Right kidney (tissue), 1 donor: ENCODE measurements around the gene CNIH4.
"Not testable (repeated sequence)": the region's sequence is repeated elsewhere in the genome, so short reads cannot be mapped to it uniquely, and the experiment has no call there.

Source experiments
- DNase-seq: peaks from one replicate; pipeline ENCODE4 v3.0.0-alpha.2; 2016

The CNIH4 gene

DNA sequence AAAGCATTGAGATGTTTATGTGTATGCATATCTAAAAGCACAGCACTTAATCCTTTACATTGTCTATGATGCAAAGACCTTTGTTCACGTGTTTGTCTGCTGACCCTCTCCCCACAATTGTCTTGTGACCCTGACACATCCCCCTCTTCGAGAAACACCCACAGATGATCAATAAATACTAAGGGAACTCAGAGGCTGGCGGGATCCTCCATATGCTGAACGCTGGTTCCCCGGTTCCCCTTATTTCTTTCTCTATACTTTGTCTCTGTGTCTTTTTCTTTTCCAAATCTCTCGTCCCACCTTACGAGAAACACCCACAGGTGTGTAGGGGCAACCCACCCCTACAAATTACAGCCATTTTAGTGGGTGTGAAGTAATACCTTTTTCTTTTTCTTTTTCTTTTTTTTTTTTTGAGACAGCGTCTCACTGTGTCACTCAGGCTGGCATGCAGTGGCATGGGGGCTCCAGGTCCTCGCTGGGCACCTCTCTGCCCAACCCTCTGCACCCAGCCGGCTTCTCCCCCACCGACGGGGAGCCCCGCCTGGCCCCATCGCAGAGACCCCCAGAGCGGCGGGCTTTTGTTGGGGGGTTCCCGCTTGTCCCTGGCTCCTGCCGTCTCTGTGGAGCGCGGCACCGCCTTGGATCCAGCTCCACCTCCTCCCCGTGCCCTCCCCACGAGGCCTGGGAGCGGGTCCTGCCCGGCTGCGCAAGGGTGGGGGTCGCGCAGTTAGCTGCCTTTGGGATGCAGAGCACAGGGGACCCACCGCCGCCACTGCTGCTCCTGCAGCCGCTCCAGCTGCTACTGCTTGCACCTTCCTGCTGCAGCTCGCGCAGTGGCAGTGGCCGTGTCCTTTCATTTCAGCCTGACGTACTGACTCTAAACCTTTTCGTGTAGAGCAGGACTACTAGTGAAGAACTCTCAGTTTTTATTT is 16.0 kb upstream of the CNIH4 start:
- DNase-seq = peak; percentile 60

DNA sequence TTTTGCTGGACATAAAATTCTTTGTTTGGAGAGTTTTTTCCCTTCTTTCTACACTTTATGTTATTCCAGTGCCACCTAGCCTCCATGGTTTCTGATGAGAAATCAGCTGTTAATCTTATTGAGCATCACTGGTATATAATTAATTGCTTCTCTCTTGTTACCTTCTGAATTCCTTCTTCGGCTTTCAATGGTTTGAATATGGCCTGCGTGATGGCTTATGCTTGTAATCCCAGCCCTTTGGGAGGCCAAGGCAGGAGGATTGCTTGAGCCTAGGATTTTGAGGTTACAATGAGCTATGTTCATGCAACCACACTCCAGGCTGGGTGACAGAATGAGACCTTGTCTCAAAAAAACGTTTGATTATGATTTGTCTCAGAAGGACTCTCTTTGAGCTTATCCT is 13.0 kb upstream of the CNIH4 start:
- no peak for DNase-seq

DNA sequence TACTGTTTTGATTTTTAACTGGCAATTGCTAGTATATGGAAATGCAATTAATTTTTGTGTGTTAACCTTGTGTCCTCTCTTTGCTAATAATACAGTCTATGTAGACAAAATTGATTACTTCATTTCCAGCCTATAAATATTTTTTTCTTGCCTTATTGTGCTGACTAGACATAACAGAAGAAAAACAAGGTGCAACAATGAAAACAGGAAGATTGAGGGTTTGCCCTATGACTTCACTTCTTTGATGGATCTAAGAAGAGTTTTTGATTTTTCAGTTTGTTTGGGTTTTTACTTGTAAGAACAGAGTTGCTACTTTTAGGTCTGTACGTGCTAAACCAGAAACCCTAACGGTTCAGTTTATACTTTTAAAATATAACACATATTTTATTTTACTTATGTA is 8.5 kb upstream of the CNIH4 start:
- DNase-seq = no peak

DNA sequence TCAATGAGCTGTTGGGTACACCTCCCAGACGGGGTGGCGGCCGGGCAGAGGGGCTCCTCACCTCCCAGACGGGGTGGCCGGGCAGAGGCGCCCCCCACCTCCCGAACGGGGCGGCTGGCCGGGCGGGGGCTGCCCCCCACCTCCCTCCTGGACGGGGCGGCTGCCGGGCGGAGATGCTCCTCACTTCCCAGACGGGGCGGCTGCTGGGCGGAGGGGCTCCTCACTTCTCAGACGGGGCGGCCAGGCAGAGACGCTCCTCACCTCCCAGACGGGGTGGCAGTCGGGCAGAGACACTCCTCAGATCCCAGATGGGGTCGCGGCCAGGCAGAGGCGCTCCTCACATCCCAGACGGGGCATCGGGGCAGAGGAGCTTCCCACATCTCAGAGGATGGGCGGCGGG is 7.0 kb upstream of the CNIH4 start:
- not testable (repeated sequence) for DNase-seq

DNA sequence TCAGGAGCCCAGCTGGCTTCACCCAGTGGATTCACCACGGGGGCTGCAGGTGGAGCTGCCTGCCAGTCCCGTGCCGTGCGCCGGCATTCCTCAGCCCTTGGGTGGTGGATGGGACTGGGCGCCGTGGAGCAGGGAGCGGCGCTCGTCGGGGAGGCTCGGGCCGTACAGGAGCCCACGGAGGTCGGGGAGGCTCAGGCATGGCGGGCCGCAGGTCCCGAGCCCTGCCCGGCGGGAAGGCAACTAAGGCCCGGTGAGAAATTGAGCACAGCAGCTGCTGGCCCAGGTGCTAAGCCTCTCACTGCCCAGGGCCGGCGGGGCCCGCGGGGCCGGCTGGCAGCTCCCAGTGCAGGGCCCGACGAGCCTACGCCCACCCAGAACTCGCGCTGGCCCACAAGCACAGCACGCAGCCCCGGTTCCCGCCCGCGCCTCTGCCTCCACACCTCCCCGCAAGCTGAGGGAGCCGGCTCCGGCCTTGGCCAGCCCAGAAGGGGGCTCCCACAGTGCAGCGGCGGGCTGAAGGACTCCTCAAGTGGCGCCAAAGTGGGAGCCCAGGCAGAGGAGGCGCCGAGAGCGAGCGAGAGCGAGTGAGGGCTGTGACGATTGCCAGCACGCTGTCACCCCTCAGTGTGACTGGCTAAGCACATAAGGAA is 4.1 kb upstream of the CNIH4 start:
- DNase-seq = not testable (repeated sequence)

DNA sequence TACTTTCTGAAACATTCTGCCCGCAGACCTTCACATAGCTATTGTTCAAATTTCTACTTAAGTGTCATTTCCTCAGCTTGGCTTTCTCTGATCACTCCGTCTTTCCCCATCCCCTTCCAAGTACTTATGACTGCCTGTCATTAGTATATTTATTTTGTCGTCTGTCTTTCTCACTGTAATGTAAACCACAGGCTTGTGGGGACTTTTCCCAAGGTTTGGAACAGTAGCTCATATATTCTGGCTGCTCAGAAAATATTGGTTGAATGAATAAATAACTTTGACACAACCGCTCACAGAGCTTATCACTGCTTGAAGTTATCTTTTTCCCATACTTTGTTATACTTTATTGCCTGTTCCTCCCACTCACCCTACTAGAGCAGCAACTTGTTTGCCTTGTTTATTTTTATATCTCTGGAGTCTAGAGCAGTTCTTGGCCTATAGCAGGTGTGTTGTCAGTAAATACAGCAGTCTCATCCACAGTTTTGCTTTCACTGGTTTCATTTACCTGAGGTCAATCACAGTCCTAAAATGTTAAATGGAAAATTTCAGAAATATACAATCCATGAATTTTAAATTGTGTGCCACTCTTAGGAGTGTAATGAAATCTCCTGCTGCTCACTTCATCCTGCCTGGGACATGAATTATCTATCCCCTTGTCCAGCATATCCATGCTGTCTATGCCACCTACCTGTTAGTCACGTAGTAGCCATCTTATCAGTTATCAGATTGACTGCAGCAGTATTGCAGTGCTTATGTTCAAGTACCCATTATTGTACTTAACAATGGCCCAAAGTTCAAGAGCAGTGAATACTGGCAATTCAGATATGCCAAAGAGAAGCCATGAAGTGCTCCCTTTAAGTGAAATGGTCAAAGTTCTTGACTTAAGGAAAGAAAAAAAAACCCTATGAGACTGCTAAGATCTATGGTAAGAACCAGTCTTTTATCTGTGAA is 2.4 kb upstream of the CNIH4 start:
- no peak for DNase-seq

DNA sequence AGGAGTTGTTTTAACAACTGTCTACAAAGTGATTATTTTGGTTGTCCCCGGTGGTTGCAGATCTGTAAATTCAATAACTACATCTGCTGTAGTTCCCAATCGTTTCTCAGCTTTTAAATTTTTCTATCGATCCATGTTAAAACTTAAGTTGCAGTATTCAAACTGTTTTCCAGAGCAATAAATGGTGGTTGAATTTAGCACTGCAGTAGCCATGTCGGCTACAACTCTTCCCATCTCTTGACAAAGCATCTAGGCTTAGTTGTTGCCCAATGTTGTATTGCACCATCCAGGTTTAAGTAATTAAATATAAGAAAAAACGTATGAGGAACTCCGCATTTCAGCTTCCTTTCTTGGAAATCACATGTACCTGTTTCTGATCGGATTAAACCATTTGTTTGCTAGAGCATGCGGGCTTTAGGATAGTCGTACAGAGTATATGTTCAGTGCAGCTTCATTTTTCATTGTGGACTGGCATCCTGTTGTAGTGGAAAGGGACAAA is 996 bp downstream of the CNIH4 start:
- no peak for DNase-seq

DNA sequence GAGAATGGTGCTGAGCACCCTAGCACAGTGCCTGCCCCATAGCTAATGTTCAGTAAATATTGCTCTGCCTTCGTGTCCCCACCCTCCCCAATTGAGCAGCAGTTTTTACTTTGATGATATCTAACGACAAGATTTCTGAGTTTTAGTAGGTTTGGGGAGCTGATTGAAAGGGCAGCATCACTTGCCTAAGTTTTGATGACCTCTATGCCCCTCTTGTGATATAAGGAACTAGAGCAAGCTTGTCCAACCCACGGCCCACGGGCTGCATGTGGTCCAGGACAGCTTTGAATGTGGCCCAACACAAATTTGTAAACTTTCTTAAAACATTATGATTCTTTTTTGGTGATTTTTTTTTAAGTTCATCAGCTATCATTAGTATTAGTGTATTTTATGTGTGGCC is 1.6 kb downstream of the CNIH4 start:
- no peak for DNase-seq

DNA sequence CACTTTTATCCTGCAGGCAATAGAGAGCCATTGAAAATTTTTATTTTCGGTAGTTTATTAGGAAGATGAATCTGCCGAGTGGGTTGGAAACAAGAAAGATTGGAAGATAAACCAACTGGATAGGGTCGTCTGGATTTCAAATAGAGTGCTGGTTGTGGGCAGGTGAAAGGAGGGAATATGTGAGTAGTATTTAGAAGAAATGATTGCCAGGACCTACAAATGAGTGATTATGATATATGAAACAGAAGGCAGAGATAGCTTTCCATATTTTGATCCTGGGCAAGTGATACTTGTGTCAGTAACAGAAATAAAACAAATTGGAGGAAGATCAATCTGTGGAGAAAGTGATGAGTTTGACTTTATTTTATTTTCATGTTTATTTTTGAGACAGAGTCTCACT is 2.5 kb downstream of the CNIH4 start:
- DNase-seq = no peak

DNA sequence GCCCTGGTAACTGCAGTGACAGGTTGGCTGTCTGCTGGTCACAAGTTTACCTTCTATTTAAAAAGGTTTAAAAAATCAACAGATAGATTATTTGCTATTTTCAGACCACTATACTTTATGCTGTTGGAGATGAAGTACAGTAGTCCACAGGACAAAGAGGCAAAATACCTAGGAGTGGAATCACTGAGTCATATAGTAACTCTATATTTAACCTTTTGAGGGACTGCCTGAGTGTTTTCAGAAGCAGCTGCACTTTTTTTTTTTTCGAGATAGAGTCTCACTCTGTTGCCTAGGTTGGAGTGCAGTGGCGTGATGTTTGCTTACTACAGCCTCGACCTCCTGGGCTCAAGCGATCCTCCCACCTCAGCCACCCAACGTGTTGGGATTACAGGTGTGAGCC is 11.7 kb downstream of the CNIH4 start:
- DNase-seq = no peak

DNA sequence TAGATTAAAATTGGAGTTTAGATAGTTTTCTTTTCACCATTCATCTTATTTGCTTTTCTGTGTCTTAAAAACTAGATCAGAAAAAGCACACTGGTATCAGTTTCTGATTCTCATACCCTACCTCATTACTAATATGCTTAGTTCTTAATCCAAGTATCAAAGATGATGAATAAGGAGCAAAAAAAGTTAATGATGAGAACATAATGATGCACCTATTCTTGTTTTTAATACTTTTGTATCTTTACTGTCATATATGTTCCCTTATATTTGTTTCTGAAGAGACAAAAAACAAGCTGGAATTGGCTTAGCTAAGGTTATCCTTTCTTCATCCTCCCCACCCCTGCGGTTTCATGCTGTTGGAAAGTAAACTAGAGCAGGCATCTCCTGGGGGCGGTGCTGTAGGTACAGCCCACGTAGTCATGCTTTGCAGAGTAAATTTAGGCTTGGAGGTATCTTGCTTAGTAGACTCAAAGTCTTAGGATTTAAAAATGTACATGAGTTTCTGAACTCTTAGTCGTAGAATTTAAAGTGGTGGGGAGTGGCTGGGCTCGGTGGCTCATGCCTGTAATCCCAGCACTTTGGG is 16.4 kb downstream of the CNIH4 start:
- DNase-seq = no peak

DNA sequence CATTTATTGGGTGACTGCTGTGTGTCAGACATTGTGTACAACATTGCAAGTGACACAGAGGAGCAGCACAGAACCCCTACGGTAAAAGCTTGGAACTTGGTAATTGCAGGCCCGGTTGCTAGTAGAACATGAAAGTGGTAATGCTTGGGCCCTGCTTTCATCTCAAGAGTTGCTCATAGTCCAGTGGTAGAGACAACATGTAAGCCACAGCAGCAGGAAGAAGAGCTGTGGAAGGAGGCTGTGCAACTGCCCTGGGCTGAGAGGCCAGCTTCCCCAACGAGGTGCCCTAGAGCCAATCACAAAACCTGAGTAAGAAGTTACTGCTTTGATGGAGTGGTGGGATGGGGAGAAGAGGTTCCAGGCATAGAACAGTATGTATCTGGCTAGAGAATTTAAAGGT is 18.4 kb downstream of the CNIH4 start:
- no peak for DNase-seq

DNA sequence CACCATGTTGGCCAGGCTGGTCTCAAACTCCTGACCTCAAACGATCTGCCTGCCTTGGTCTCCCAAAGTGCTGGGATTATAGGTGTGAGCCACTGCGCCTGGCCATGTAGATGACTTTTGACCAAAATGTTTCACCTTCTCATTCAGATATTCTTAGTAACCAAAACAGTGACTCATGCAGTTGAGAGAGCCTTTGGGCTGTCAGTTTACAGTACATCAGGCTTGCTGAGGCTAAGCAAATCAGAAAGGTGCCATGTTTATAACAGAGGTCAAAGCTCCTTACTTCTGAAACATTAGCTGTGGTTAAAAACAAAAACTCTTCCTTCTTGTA is 21.0 kb downstream of the CNIH4 start:
- no peak for DNase-seq

DNA sequence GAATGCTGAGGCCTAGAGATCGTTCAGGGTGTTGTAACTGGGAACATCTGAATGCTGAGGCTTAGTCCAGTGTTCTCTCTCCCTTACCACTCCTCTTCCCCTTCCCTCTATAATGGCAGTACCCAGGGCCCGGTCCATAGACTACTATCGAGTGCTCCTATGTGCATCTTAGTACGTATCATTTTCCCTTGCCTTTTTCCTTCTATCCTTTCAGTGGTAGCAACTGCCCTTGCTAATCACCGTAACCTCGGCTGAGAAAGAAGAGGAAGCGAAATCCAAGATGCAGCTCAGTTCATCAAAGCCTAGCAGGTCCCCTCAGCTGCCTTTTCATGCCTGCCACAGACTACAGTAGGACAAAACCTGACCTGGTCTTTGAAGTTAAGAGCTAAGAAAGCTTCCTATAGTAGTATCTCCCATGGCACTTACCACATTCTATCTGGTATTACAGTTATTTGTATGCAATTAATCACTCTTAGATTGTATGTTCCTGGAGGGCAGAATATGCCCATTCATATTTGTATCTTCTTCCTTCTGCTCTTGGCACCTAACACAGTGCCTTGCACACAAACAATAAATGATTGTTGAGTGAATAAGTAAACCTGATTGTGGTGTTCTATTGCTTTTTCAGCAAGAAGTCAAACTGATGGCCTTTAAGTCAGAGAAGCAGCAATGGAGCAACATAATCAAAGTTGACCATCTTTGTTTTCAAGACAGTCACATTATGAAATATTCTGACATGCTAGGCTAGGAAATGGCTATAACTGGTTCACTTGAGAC is 22.4 kb downstream of the CNIH4 start:
- DNase-seq = no peak

DNA sequence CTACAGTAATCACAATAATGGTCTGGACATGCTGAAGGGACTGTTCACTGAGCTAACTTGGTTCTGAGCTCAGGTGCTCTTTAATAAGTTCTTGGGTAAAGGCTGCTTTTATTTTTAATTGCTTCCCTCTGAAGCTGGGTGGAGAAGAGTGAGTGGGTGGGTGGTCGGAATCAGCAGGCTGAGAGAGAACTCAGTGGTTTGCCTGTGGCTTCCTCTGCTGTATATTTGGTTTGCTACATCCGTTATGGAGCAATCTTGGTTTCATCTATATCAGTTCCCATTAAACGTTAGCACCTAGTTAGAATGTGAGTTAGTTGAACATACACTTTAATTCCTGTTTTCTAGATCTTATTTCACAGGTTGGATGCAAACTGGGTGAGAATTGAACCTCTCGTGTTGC is 23.3 kb downstream of the CNIH4 start:
- no peak for DNase-seq

DNA sequence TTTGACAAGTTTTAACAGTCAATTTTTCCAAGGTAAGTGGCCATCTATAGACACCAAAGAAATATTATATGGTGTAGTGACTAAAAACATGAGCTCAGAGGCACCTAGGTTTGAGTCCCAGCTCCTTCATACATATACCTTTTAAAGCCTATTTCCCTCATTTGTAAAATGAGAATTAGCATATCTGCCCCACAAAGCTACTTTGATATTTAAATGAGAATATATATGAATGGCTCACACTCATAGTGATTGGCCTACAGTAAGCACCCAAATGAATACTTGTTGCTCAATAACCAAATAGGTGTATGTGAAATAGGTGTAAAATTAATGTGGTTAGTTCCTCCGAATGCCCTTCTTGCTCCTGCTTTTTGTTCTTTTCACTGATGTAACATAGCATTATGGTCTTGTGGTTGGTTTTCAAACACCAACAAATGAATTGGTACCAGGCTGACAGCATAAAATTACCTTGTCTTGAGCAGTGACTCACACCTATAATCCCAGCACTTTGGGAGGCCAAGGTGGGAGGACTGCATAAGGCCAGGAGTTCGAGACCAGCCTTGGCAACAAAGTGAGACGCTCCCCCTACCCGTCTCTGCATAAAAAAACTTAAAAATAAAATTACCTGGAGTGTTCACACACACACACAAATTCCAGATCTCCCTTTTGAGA is 25.3 kb downstream of the CNIH4 start:
- DNase-seq = no peak

DNA sequence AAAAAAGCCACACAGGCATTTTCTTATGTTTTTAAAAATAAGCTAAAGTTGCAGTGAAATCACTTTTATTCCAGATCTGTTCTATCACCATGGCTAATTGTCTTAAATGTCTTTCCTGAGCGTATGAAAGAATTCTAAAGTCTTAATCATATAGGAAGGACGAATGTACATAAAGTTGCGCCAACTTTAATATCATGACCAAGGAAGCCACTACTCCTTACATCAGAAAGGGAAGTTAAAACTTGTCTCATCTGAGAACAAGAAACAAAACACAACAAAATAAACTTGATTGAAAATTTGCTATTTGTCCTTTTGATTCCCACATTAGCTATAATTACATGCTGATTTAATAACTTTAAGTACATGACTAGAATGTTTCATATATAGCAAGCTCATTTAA is 26.5 kb downstream of the CNIH4 start:
- no peak for DNase-seq

DNA sequence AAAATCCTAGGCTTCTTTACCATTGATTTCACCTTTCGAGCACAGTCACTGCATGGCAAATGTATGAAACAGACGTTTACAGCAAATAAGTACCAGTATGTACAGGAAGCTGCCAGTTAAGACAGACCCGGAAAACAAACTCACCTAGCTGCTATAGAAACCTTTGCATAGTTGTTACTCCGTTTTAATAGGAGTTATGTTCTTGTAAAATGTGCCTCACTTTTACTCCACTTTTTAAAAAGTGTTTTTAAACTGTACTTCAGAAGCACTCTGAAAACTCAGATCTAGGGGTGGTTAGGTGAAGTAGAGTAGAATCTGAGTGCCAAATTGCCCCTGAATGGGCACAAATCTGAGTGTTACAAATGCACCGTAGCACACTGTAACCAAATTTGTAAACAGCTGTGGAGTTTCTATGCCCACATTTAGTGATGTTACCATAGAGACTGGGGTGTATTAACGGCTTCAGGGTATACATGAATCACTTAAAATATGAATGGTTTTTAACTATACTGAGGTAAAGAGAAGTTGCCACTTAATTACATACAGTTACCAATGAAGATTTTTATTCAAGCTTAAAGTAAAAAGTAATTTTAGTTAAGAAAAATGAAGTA is 30.7 kb downstream of the CNIH4 start:
- no peak for DNase-seq

DNA sequence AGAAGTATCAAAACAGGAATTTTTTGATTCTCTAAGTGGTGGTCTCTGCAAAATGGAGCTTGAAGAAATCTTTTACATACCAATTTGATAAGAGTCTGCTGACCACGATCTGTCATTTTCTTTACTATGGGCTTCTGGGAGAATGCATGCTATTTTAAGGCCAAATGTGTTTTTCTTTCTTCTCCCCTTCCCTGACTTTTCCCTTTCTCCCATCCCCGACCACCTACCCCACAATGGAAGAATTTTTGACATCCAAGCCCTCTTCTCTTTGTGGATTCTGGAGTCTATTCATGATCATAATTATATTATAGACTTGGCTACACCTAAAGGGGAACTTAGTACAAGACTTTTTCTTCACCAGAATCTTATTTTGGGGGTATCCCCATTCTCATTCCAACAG is 31.3 kb downstream of the CNIH4 start:
- DNase-seq = no peak

DNA sequence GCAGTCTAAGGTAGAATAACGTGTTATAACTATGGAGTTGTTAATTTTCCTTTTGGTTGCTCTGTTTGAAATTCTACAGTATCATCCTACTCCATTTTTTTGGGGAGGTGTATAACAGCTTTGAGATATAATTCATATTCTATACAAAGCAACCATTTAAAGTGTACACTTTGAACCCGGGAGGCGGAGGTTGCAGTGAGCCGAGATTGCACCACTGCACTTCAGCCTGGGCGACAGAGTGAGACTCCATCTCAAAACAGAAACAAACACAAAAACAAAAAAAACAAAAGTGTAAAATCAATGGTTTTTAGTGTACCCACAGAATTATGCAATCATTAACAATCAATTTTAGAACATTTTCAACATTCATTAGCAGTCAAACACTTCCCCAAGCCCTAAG is 33.8 kb downstream of the CNIH4 start:
- DNase-seq = no peak
